ENCODE data around the gene C1D. TPM values are rescaled to one million over a fixed set of nuclear protein-coding genes. Genes with fewer than 3 reads are reported as not detected.

Gene C1D
- total RNA-seq, 1 donor from 2014 or later = 19.3 TPM

DNA sequence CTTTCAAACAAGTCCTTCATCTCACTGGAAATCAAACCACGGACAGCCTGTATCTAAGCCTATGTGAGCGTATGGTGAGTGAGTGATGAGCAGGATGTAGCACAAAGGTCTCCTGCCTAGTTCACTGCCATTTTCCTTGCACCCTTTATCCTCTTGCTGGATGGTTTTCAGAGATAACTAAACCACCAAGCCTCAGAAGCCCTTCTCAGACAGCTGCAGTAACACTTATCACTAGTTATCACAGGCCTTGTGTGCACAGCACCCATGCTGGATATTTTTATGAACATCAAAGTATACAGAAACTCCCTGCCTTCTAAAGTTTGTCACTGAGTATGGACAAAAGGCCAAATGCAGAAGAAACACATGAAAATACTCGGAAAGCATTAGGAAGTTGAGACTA lies 69.5 kb downstream of the C1D start:
- Mint-ChIP-seq H3K4me1 (ENCODE audit: unreplicated experiment) (peaks cover 6% of the 10 kb centered on the region), H3K27ac (ENCODE audit: unreplicated experiment) (no peak overlapping the region), H3K9me3 (ENCODE audit: unreplicated experiment) (no peaks in the 10 kb centered on the region), H3K27me3 (ENCODE audit: unreplicated experiment) (no peaks in the 10 kb centered on the region), H3K4me3 (ENCODE audit: unreplicated experiment) (no peak overlapping the region), H3K36me3 (ENCODE audit: unreplicated experiment) (no peaks in the 10 kb centered on the region)
- TF ChIP-seq, protein P1, sequence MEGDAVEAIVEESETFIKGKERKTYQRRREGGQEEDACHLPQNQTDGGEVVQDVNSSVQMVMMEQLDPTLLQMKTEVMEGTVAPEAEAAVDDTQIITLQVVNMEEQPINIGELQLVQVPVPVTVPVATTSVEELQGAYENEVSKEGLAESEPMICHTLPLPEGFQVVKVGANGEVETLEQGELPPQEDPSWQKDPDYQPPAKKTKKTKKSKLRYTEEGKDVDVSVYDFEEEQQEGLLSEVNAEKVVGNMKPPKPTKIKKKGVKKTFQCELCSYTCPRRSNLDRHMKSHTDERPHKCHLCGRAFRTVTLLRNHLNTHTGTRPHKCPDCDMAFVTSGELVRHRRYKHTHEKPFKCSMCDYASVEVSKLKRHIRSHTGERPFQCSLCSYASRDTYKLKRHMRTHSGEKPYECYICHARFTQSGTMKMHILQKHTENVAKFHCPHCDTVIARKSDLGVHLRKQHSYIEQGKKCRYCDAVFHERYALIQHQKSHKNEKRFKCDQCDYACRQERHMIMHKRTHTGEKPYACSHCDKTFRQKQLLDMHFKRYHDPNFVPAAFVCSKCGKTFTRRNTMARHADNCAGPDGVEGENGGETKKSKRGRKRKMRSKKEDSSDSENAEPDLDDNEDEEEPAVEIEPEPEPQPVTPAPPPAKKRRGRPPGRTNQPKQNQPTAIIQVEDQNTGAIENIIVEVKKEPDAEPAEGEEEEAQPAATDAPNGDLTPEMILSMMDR (IDR thresholded peaks at IDR 0.05) = no peak
- DNase-seq (ENCODE audit: extremely low spot score, unreplicated experiment) = no peak

DNA sequence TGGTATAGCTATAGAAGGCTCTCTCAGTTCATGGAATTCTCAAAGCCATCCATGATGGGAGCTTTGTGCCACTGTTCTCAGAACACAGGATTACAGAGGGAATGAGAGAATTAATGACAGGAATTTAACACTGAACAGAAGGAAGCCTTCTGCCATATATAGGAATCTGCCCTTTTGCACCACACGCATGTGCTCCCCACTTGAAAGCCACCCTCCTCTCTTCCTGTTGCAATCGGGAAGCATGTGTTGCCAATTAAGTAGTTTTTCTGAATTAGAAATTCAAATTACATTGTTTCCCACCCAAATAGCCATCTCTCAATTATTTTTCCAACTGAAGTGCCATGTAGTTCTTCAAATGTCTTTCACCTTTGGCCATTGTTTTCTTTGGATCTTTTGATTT lies 71.3 kb downstream of the C1D start:
- TF ChIP-seq, protein P1 (IDR thresholded peaks at IDR 0.05) = no peak
- Mint-ChIP-seq H3K4me1 (ENCODE audit: unreplicated experiment) (no peaks in the 10 kb centered on the region), H3K4me3 (ENCODE audit: unreplicated experiment) (no peak overlapping the region), H3K27me3 (ENCODE audit: unreplicated experiment) (no peaks in the 10 kb centered on the region), H3K9me3 (ENCODE audit: unreplicated experiment) (no peaks in the 10 kb centered on the region), H3K36me3 (ENCODE audit: unreplicated experiment) (no peaks in the 10 kb centered on the region), H3K27ac (ENCODE audit: unreplicated experiment) (no peak overlapping the region)
- no peak for DNase-seq (ENCODE audit: extremely low spot score, unreplicated experiment)

Other genes starting within 250 kb of the C1D start
- 10.3 and 11.3 TPM in 2 replicates for gene PNO1, start 94.9 kb upstream of the C1D start, total RNA-seq
- 68.4 and 69.3 TPM in 2 replicates for gene PPP3R1, start 189.5 kb upstream of the C1D start, total RNA-seq

Data from osteocyte (in vitro differentiated cells).